GM18507 (cell line): ENCODE data around the gene DCPS.
A peak's percentile ranks its signal among the peaks of the same experiment; 100 is the strongest.
"Not testable (repeated sequence)": the region's sequence is repeated elsewhere in the genome, so short reads cannot be mapped to it uniquely, and the experiment has no call there.

Experiments used
- DNase-seq: peaks from one replicate; pipeline ENCODE4 v3.0.0; 2011; ENCODE audit warnings: low read depth; ENCODE audit not compliant: insufficient read length; ENCODE audit errors: extremely low spot score
- FAIRE-seq: peaks from 2 replicates; lab custom pipeline; 2011; peaks lifted over from hg19 to GRCh38; lab: Jason Lieb, UNC

The DCPS gene

GRCh38 chr11:126282736-126283591 lies 20.9 kb upstream of the DCPS start, which contains the start of gene TIRAP:
TSS of gene TIRAP (plus strand) at chr11:126283093. CDS start at chr11:126290895, 7,802 bp downstream.
- DNase-seq (no peak), FAIRE-seq (peak; percentile 63)

GRCh38 chr11:126284829-126285228 lies 19.0 kb upstream of the DCPS start:
- DNase-seq (no peak), FAIRE-seq (peak; percentile 76)

GRCh38 chr11:126288237-126288636 lies 15.6 kb upstream of the DCPS start:
- FAIRE-seq (no peak), DNase-seq (no peak)

GRCh38 chr11:126290887-126291286 lies 13.0 kb upstream of the DCPS start:
- DNase-seq = no peak
- no peak for FAIRE-seq

GRCh38 chr11:126293726-126294125 lies 10.1 kb upstream of the DCPS start:
- DNase-seq (no peak), FAIRE-seq (peak; percentile 38)

GRCh38 chr11:126297004-126297403 lies 6.9 kb upstream of the DCPS start:
- no peak for DNase-seq
- FAIRE-seq = no peak

GRCh38 chr11:126304457-126305075 lies 706 bp downstream of the DCPS start:
- FAIRE-seq (peak; percentile 75), DNase-seq (no peak)

GRCh38 chr11:126305699-126306098 lies 1.8 kb downstream of the DCPS start:
- DNase-seq (peak; percentile 39), FAIRE-seq (peak; percentile 90)

GRCh38 chr11:126307706-126308105 lies 3.8 kb downstream of the DCPS start:
- DNase-seq (no peak), FAIRE-seq (no peak)

- FAIRE-seq = no peak
Measured at GRCh38 chr11:126308271-126308671, 4.4 kb downstream of the DCPS start.

GRCh38 chr11:126308771-126309170 lies 4.9 kb downstream of the DCPS start:
- FAIRE-seq, DNase-seq: not testable (repeated sequence)

More at GRCh38 chr11:126308271-126308671, 4.4 kb downstream of the DCPS start:
- no peak for DNase-seq

- FAIRE-seq = peak; percentile 54
- DNase-seq = no peak
Measured at GRCh38 chr11:126310200-126310991, 6.5 kb downstream of the DCPS start.

GRCh38 chr11:126310992-126311310 lies 7.1 kb downstream of the DCPS start:
- DNase-seq (no peak), FAIRE-seq (no peak)

GRCh38 chr11:126311401-126312291 lies 7.8 kb downstream of the DCPS start:
- FAIRE-seq (peak; percentile 70), DNase-seq (no peak)

GRCh38 chr11:126312961-126313360 lies 9.1 kb downstream of the DCPS start:
- no peak for FAIRE-seq
- DNase-seq = no peak

GRCh38 chr11:126313826-126314225 lies 10.0 kb downstream of the DCPS start:
- DNase-seq (no peak), FAIRE-seq (peak; percentile 50)

- FAIRE-seq = no peak
Measured at GRCh38 chr11:126317432-126317755, 13.5 kb downstream of the DCPS start.

GRCh38 chr11:126317756-126318573 lies 14.1 kb downstream of the DCPS start:
- FAIRE-seq = no peak

More at GRCh38 chr11:126317432-126317755, 13.5 kb downstream of the DCPS start:
- DNase-seq = no peak

More at GRCh38 chr11:126317756-126318573, 14.1 kb downstream of the DCPS start:
- DNase-seq = no peak
